ENCODE measurements around the gene POLR2A. TPM values are rescaled to one million over a fixed set of nuclear protein-coding genes. Genes with fewer than 3 reads are reported as not detected.
"Not testable (repeated sequence)": the region's sequence is repeated elsewhere in the genome, so short reads cannot be mapped to it uniquely, and the experiment has no call there.

POLR2A gene
- total RNA-seq, 1 experiment from 2014 or later: 24.0 TPM

DNA sequence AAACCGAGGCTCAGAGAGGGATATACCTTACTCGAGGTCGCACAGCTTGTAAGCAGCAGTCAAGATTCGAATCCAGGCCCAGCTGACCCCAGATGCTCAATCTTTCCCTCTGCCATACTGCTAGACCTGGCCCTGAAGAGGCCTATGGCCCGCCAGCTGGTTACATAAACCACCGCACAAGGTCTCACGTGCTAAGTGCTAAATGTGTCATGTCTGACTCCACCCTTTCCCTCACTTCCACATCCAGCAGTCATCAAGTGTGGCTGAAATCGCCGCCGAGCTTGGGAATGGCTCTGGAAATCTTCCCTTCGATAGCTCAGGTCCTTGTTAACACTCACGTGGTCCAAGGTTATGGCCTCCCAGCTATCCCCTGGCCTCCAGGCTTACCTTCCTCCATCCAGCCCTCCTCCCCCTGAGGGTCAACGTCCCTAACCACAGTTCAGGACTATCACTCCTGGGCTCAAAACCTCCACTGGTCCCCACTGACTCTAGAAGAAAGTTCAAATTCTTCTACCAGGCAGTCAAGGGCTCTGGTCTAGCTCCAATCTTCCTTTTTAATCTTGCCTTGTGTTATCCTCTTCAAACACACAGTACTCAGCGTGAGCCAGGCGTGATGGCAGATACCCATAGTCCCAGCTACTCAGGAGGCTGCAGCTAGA, 8.3 kb upstream of the POLR2A start:
- in situ Hi-C loops (cut with HindIII; ENCODE audit: low pct_unique_long_range_greater_than_20kb, low sequenced_read_pairs): no loop called here
- no peak for DNase-seq (ENCODE audit: low read depth, low spot score)

DNA sequence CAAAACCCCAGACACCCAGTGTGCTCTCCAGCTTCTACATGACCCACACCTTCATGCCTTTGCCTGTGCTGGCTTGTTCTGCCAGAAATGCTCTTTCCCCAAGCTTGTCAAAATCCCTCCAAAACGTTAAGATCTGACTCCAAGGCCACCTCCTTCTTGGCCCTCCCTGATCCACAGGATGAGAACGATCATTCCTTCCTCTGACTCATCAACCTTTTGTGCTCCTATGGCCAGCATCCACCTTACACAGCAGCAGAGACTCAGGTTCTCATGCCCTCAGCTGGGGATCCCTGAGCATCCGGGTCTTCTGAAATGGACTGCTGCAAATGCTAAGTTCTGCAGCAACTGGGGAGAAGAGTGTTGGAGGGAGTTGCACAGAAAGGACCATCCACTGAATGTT, 7.7 kb upstream of the POLR2A start:
- in situ Hi-C loops (cut with HindIII; ENCODE audit: low pct_unique_long_range_greater_than_20kb, low sequenced_read_pairs): no loop called here
- DNase-seq (ENCODE audit: low read depth, low spot score): no peak

DNA sequence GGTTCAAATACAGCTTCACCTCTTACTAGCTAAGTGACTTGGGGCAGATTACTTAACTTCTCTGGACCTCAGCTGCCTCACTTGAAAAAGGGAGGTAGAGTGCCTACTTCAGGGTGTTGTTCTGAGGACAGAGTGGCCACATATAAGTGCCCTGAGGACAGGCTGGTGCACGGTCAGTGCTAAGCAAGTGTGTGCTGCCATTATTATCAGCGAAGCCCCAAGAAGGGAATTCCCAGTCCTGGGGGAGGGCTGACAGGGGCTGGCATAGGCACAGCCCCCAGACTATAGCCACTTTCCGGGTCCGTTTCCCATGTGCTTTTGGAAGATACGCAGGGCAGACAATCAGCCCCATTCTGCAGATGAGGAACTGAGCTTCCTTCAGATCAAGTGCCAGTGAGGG, 7.2 kb upstream of the POLR2A start:
- no peak for DNase-seq (ENCODE audit: low read depth, low spot score)
- in situ Hi-C loops (cut with HindIII; ENCODE audit: low pct_unique_long_range_greater_than_20kb, low sequenced_read_pairs): no loop called here

DNA sequence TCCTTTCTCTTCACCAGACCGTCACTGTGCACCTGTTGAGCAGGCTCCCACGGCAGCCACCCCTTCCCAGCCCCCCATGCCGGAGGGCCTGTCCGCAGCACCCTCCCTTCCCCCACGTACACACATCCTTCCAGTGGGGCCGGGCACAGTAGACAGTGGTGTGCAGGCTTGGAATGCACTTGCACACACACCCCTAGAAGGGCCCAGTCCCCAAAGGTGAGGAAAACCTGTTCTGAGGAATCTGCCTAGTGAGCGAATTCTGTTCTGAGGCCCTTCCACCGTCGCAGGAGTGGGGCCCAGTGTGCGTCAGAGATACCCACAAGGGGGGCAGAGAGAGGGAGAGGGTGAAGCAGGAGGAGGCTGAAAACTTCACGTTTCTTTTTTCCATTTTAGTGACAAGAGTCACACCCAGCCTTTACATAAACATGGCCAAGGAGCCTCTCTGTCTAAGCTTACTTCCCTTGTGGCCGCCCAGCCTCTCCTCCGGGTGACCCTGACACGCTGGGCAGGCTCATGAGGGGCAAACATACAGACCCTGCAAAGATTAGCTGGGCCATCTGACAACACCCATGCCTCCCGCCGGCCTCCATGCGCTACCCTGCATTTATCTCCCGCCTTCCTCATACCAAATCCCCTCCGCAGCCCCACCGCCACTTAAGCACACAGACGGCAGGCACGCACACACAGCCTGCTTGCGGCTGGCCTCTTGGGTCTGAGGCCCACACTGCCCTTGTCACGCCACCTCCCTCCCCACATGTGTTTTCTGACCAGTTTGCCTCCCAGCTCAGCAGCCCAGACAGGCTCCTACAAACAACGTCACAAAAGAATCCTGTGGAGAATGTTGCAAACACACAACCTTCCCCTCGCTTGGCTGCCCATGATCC, 6.5 kb upstream of the POLR2A start:
- in situ Hi-C loops (cut with HindIII; ENCODE audit: low pct_unique_long_range_greater_than_20kb, low sequenced_read_pairs): no loop called here
- DNase-seq (ENCODE audit: low read depth, low spot score): no peak

DNA sequence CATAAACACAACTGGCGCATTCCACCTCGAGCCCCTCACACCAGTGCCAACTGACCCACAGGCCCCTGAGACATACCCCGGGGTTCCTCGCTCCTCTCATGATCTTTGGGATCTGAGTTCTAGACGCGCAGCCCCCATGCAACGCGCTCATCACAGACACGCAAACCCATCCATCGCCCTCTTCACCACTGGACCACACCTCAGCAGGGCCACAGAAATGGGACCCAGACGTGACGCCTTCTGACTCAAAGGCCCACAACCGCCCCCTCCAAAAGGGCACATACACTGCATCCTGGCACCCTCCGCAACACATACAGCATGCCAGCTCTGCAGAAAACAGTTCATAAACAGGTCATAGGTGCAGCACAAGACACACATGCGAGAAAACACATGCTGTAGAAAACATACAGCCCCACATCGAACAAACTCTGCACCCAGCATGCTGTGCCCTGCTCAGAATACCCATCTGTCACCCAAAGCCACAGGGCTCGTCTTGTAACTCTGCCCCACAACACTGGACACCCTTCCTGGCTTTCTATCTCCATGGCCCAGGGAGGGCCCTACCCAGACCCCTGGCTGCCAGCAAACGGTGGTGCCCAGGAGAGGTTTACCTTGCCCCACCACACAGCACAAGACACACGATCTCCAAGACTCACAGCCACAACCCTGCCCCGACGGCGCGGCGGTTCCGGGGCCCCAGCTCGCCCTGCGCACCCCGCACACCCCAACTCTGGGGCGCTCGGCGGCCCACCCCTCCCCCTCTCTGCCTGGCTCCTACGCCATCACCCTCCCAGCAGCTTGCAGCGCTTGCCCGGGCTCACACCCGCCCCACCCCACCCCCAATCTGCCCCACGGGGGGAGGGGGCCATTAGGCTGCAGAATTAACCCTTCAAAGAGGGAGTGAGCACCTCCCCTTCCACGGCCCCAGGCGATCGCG, 5.6 kb upstream of the POLR2A start:
- peak; percentile 27 for DNase-seq (ENCODE audit: low read depth, low spot score)
- in situ Hi-C loops (cut with HindIII; ENCODE audit: low pct_unique_long_range_greater_than_20kb, low sequenced_read_pairs): no loop called here

DNA sequence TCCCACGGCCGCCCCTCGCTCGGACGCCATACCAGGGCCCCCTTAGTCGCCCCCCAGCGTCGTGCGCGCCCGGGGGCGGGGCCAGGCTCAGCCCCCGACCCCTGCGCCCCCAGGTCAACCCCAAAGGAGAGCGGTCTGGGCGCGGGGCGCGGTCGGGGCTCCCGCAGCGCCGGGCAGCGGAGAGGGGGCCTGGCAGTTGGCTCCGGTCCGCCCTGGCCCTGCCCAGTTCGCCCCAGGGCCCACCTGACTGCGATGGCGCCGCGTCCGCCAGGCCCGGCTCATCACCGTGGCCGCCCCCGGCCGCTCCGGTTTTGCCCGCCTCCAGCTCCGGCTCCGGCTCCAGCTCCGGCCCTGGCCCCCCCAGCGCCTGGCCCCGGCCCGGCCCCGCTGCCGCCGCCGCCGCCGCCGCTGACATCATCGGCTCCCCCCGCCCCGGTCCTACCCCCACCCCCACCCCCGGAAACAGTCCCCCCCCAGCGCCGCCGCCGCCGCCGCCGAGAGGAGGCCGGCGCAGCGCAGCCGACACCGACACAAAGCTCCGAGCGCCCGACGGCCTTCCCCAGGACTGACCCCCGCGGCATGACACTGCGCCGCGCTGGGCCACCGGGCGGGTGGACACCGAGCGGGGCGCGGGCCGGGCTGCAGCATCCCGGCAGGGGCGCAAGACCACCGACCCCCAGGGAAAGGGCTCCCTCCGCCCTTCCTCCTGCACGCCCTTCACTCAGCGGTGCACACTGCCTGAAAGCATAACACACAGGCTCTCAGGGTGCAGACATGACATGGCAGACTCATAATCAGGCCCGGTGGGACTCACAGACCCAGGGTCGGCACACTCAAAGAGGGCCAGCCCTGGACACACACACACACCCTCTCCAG, 4.7 kb upstream of the POLR2A start, which contains the start of gene ZBTB4:
Gene ZBTB4, minus strand, starts transcription at position 419 of the 876 bp plus-strand sequence. CDS start 12,830 bp downstream, outside the sequence.
- in situ Hi-C loops (cut with HindIII; ENCODE audit: low pct_unique_long_range_greater_than_20kb, low sequenced_read_pairs): no loop called here
- peak; percentile 34 for DNase-seq (ENCODE audit: low read depth, low spot score)

DNA sequence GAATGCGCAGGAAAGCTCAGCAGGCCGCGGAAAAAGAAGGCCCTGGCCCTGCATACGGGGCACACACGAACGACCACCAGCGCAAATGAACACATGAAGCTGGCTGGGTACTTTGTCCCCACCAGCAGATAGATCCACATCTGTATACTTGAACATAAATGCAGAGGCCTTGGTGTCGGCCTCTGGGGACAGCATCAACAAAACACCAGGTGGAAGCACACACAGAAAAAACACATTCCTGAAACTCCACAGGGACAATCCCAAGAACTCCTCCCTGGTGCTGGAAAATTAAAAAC, 4.1 kb upstream of the POLR2A start:
- DNase-seq (ENCODE audit: low read depth, low spot score): no peak
- in situ Hi-C loops (cut with HindIII; ENCODE audit: low pct_unique_long_range_greater_than_20kb, low sequenced_read_pairs): no loop called here

DNA sequence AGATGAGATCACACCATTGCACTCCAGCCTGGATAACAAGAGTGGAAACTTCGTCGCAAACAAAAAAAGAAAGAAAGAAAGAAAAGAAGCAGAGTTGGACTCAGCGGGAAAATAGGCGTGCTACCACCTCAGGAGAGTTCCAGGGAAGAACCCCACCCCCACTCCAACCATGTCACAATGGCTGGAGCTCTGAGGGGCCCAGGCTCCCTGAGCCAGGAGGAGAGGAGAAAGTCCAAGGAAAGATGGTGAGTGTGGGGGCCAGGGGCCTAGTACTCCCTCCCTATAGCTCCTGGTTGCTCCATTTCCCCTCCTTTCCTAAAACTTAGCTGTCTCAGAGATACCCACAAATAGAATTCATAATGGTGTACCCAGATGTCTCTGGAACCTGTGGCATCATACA, 2.9 kb upstream of the POLR2A start, which contains the start of gene SLC35G6:
Gene SLC35G6, plus strand, starts transcription at position 172 of the 400 bp plus-strand sequence. Its CDS starts 71 bp downstream, at position 243.
- DNase-seq (ENCODE audit: low read depth, low spot score): not testable (repeated sequence)

DNA sequence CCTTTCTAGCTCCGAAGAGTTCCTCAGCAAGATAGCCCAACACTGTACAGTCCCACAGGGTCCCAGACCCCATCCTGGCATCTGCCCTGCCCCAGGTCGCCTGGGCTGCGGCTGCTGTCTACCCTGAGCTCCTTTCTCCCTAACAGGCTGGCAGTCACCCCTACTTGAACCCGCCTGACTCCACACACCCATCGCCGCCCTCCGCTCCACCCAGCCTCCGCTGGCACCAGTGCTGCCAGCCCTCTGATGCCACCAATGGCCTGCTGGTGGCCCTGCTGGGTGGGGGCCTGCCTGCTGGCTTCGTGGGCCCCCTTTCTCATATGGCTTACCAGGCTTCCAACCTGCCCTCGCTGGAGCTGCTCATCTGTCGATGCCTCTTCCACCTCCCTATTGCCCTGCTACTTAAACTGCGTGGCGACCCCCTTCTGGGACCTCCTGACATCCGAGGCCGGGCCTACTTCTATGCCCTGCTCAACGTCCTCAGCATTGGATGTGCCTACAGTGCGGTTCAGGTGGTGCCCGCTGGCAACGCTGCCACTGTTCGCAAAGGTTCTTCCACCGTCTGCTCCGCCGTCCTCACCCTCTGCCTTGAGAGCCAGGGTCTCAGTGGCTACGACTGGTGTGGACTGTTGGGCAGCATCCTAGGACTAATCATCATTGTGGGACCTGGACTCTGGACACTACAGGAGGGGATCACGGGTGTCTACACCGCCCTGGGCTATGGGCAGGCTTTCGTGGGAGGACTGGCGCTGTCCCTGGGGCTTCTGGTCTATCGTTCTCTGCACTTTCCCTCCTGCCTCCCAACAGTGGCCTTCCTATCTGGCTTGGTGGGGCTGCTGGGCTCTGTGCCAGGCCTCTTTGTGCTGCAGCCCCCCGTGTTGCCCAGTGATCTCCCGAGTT, 2.1 kb upstream of the POLR2A start:
- DNase-seq (ENCODE audit: low read depth, low spot score); in situ Hi-C loops (cut with HindIII; ENCODE audit: low pct_unique_long_range_greater_than_20kb, low sequenced_read_pairs): not testable (repeated sequence)

More for the DNA sequence above, 2.9 kb upstream of the POLR2A start, which contains the start of gene SLC35G6:
- in situ Hi-C loops (cut with HindIII; ENCODE audit: low pct_unique_long_range_greater_than_20kb, low sequenced_read_pairs): not testable (repeated sequence)

DNA sequence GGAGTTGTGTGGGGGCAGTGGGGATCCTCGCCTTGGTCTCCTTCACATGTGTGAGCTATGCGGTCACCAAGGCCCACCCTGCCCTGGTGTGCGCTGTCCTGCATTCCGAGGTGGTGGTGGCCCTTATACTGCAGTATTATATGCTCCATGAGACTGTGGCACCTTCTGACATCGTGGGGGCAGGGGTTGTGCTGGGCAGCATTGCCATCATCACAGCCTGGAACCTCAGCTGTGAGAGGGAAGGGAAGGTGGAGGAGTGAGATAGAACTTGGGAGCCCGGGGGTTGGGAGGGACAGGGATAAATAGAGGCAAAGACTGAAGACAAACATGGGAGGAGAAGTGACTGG, 1.5 kb upstream of the POLR2A start:
- DNase-seq (ENCODE audit: low read depth, low spot score); in situ Hi-C loops (cut with HindIII; ENCODE audit: low pct_unique_long_range_greater_than_20kb, low sequenced_read_pairs): not testable (repeated sequence)

DNA sequence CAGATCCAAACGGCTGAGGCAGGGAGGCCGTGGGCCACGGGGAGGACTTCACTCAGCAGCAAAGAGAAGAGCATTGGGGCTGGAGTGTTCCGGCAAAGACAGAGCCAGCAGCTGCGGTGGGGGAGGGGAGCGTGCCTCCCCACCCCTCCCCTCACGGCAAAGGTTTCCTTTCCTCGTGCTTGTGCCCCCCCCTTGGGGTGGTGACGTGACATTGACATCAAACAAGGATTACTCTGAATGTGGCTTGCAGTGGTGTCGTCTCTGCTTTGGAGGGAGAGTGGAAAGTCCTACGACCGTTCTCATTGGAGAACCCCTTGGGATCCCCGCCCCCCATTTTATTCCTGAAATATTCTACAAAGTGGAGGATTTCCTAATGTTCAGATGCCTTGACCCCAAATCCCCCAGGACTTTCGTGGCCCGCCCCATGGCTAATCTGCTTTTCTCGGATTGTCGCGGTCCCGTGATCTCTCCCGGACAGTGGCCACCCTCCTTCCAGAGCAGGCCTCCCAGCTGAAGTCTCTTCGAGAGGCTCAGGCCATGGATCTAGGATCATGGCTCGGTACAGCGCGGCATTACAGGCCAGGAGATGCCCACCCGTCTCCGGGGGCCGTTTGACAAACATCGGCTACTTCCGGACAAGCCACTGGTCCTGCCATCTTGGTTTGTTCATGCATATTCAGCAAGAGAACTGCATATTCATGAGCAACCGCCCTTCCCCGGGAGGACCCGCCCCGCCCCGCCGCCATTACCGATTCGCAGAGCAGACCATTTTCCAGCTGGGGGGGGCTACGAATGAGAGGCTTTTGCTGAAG, 705 bp upstream of the POLR2A start:
- DNase-seq (ENCODE audit: low read depth, low spot score): peak; percentile 92
- in situ Hi-C loops (cut with HindIII; ENCODE audit: low pct_unique_long_range_greater_than_20kb, low sequenced_read_pairs): no loop called here

DNA sequence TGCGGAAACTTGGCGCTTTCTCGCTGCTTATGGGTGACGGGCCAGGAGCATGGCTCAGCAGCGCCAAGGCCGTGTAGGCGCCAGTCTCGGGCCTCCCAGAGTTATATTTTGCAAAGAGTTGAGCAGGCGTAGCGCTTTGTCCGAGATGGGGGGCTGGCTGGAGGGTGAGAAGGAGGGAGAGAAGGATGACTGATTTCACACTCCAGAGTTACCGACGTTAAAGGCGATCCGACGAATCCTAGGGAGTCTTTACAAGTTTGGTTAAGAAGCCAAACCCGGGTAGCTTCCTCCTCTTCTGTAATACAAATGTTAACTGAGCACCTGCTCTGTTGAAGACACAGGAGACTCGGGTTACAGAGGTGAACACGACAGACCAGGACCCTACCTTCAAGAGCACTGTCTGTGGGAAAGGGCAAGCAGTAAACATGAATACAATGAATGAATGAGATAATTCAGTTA, 782 bp downstream of the POLR2A start:
- in situ Hi-C loops (cut with HindIII; ENCODE audit: low pct_unique_long_range_greater_than_20kb, low sequenced_read_pairs): no loop called here
- no peak for DNase-seq (ENCODE audit: low read depth, low spot score)

DNA sequence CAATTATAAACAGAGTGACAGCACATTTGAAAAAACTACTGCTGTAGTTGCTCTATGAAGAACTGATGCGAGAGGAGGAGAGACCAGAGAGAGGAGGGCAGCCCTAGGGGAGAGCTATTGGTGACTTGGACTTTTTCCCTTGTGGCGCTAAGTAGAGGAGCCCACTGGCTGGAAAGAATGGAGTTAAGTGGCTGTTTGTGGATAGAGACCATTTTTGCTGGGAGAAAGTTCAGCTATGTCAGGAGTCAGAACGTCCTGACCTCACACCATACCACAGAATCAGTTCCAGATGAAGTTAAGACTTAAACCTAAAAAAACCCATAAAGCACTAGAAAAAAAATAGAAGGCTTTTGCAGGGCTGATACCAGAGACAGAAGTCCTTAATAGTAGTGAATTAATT, 2.0 kb downstream of the POLR2A start:
- no peak for DNase-seq (ENCODE audit: low read depth, low spot score)
- in situ Hi-C loops (cut with HindIII; ENCODE audit: low pct_unique_long_range_greater_than_20kb, low sequenced_read_pairs): no loop called here

DNA sequence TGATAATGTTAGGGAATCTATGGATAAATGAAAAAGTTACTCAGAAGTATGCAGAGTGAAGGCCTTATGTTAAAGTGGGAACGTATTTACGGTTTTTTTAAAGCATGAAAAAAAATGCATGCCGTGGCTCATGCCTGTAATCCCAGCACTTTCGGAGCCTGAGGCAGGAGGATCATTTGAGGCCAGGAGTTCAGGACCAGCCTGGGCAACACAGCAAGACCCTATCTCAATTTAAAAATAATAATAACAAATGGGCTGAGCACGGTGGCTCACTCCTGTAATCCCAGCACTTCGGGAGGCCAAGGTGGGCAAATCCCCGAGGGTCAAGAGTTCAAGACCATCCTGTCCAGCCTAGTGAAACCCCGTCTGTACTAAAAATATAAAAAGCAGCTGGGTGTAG, 6.0 kb downstream of the POLR2A start:
- in situ Hi-C loops (cut with HindIII; ENCODE audit: low pct_unique_long_range_greater_than_20kb, low sequenced_read_pairs): no loop called here
- DNase-seq (ENCODE audit: low read depth, low spot score): no peak

DNA sequence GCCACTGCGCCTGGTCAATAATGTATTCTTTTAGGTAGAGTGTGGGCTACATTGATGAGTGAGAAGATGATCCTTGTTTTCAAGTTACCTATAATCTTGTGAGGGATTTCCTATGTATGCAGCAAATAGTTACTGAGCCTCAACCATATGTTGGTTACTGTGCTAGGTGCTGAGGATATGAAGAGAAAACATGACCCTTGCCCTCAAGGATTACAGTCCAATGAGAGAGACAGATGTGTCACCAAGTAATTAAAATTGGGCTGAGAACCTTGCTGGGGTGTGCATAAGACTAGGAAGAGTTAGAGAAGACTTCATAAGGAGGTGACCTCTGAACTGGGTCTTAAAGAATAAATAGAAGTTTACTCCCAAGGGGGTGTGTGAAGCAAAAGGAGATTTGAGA, 7.4 kb downstream of the POLR2A start:
- in situ Hi-C loops (cut with HindIII; ENCODE audit: low pct_unique_long_range_greater_than_20kb, low sequenced_read_pairs): no loop called here
- no peak for DNase-seq (ENCODE audit: low read depth, low spot score)

Measured in SK-MEL-5 (cell line).